Loucy (cell line): ENCODE results near the gene LDB1.

ENCODE experiments used
- H2AFZ ChIP-seq: fragments of 200-600 bp; sonication (generic); 2 replicates; pipeline ENCODE4 v1.6.0; 2016; ENCODE audit warnings: antibody characterized with exemption, mild to moderate bottlenecking, low read length, moderate library complexity
- H3F3A ChIP-seq: fragments of 200-600 bp; 2 replicates; pipeline ENCODE4 v1.6.0; 2016; ENCODE audit warnings: antibody characterized with exemption, low read depth, mild to moderate bottlenecking
- H3K27me3 ChIP-seq: fragments of 200-600 bp; sonication (generic); 2 replicates; pipeline ENCODE4 v1.6.1; 2014; ENCODE audit warnings: low read length, mild to moderate bottlenecking; ENCODE audit not compliant: insufficient read depth, poor library complexity, severe bottlenecking
- H3K36me3 ChIP-seq: fragments of 200-600 bp; sonication (generic); 2 replicates; pipeline ENCODE4 v1.6.1; 2016; ENCODE audit warnings: low read length; ENCODE audit not compliant: insufficient read depth
- H3K4me1 ChIP-seq: fragments of 200-600 bp; sonication (generic); 2 replicates; pipeline ENCODE4 v1.5.1; 2014; ENCODE audit warnings: low read length, mild to moderate bottlenecking; ENCODE audit not compliant: insufficient read depth, poor library complexity, severe bottlenecking
- H3K4me2 ChIP-seq: fragments of 200-600 bp; sonication (generic); 2 replicates; pipeline ENCODE4 v1.6.0; 2014; ENCODE audit warnings: antibody characterized with exemption, low read length, low read depth, mild to moderate bottlenecking; ENCODE audit not compliant: poor library complexity, severe bottlenecking
- H3K4me3 ChIP-seq: fragments of 200-600 bp; sonication (generic); 2 replicates; pipeline ENCODE4 v1.5.1; 2014; ENCODE audit warnings: low read length, mild to moderate bottlenecking, mixed read lengths; ENCODE audit not compliant: poor library complexity, severe bottlenecking
- H3K79me2 ChIP-seq: fragments of 200-600 bp; sonication (generic); 2 replicates; pipeline ENCODE4 v1.6.1; 2014; ENCODE audit warnings: low read length; ENCODE audit not compliant: insufficient read depth
- H3K9ac ChIP-seq: fragments of 200-600 bp; sonication (generic); 2 replicates; pipeline ENCODE4 v1.6.0; 2014; ENCODE audit warnings: mild to moderate bottlenecking, low read depth, low read length, moderate library complexity; ENCODE audit not compliant: poor library complexity, severe bottlenecking
- H3K9me2 ChIP-seq: fragments of 200-600 bp; sonication (generic); replicated peaks from 2 replicates; pipeline ENCODE4 v1.6.1; 2016; ENCODE audit warnings: low read depth, low read length, mixed read lengths
- H3K9me3 ChIP-seq: fragments of 200-600 bp; sonication (generic); 2 replicates; pipeline ENCODE4 v1.6.1; 2014; ENCODE audit warnings: mild to moderate bottlenecking, antibody characterized with exemption, low read length, low read depth; ENCODE audit not compliant: insufficient read depth
- H4K20me1 ChIP-seq: fragments of 200-600 bp; sonication (generic); 2 replicates; pipeline ENCODE4 v1.6.0; 2014; ENCODE audit warnings: antibody characterized with exemption, low read length, mild to moderate bottlenecking; ENCODE audit not compliant: insufficient read depth, poor library complexity, severe bottlenecking
- CTCF ChIP-seq: fragments of 200-600 bp; sonication (generic); conservative IDR thresholded peaks from 2 replicates; pipeline ENCODE4 v1.5.1; 2014; ENCODE audit warnings: mild to moderate bottlenecking, antibody characterized with exemption, low read length
- EZH2phosphoT487 ChIP-seq: fragments of 200-600 bp; IDR thresholded peaks from 2 replicates; pipeline ENCODE4 v1.6.1; 2018; ENCODE audit warnings: antibody characterized with exemption, mild to moderate bottlenecking, moderate library complexity, borderline replicate concordance

LDB1 gene

GRCh38 chr10:102066399-102067088 is 53.6 kb downstream of the LDB1 start:
- Histone ChIP-seq H3K79me2 (peaks cover 24% of the 10 kb centered on the region), H4K20me1 (peaks cover 20% of the 10 kb centered on the region), H3K9ac (peak overlapping the region; percentile 86), H3F3A (peaks cover 7% of the 10 kb centered on the region; the same call in 1 of the 2 replicates), H3K27me3 (no peaks in the 10 kb centered on the region), H3K9me2 (no peaks in the 10 kb centered on the region), H3K4me2 (peak overlapping the region; percentile 94), H3K9me3 (no peaks in the 10 kb centered on the region), H3K36me3 (no peaks in the 10 kb centered on the region), H2AFZ (no peak overlapping the region), H3K4me3 (peak overlapping the region; percentile 87), H3K4me1 (peaks cover 16% of the 10 kb centered on the region)
- TF ChIP-seq CTCF (no peak), EZH2phosphoT487 (no peak)

GRCh38 chr10:102065561-102066398 is 54.4 kb downstream of the LDB1 start:
- H3K79me2 ChIP-seq, result peaks cover 24% of the 10 kb centered on the region

More at GRCh38 chr10:102065561-102066398, 54.4 kb downstream of the LDB1 start:
- Histone ChIP-seq H3K4me3 (peak overlapping the region; percentile 87), H3K27me3 (no peaks in the 10 kb centered on the region), H3F3A (peaks cover 7% of the 10 kb centered on the region; the same call in 1 of the 2 replicates), H3K9me2 (no peaks in the 10 kb centered on the region), H3K4me2 (peak overlapping the region; percentile 94), H3K4me1 (peaks cover 16% of the 10 kb centered on the region), H4K20me1 (peaks cover 20% of the 10 kb centered on the region), H2AFZ (peak overlapping the region; percentile 71; the same call in 1 of the 2 replicates), H3K9ac (peak overlapping the region; percentile 86), H3K36me3 (no peaks in the 10 kb centered on the region), H3K9me3 (no peaks in the 10 kb centered on the region)
- 0 out of 2 replicates have a peak, but pooled peaks have one; percentile 14 for TF ChIP-seq CTCF
- no peak for TF ChIP-seq EZH2phosphoT487
